ENCODE measurements around the gene LONP2. TPM values are rescaled to one million over a fixed set of nuclear protein-coding genes. Genes with fewer than 3 reads are reported as not detected.
A peak's percentile ranks its signal among the peaks of the same experiment; 100 is the strongest.
"Not testable (repeated sequence)": the region's sequence is repeated elsewhere in the genome, so short reads cannot be mapped to it uniquely, and the experiment has no call there.

LONP2 gene
- total RNA-seq, 1 experiment from 2014 or later, result 39.8 TPM

- H3K4me3 ChIP-seq, result no peak overlapping the region
- no peak for DNase-seq
- no peaks in the 10 kb centered on the region for H3K9me3 ChIP-seq (replicated peaks)
- no peaks in the 10 kb centered on the region for H3K4me1 ChIP-seq
- no peak overlapping the region for H3K27ac ChIP-seq
- peaks cover 7% of the 10 kb centered on the region for H3K36me3 ChIP-seq
- H3K27me3 ChIP-seq, result no peaks in the 10 kb centered on the region
These were observed 85.0 kb downstream of the LONP2 start for GRCh38 chr16:48329138-48329537.

GRCh38 chr16:48330189-48330840, 86.2 kb downstream of the LONP2 start:
- H3K27ac ChIP-seq, result no peak overlapping the region
- H3K36me3 ChIP-seq, result peaks cover 7% of the 10 kb centered on the region
- DNase-seq, result no peak
- no peak overlapping the region for H3K4me3 ChIP-seq
- no peaks in the 10 kb centered on the region for H3K4me1 ChIP-seq
- H3K27me3 ChIP-seq, result no peaks in the 10 kb centered on the region
- H3K9me3 ChIP-seq (replicated peaks), result no peaks in the 10 kb centered on the region

- Histone ChIP-seq H3K4me1 (peaks cover 3% of the 10 kb centered on the region; the same call in 1 of the 2 replicates), H3K4me3 (no peak overlapping the region), H3K36me3 (peaks cover 12% of the 10 kb centered on the region), H3K9me3 (replicated peaks) (no peaks in the 10 kb centered on the region), H3K27me3 (no peaks in the 10 kb centered on the region), H3K27ac (no peak overlapping the region)
- no peak for DNase-seq
These were observed 86.7 kb downstream of the LONP2 start for GRCh38 chr16:48330841-48331192.

- H3K27ac ChIP-seq, result no peak overlapping the region
- no peak overlapping the region for H3K4me3 ChIP-seq
- H3K27me3 ChIP-seq, result no peaks in the 10 kb centered on the region
- peaks cover 3% of the 10 kb centered on the region; the same call in 1 of the 2 replicates for H3K4me1 ChIP-seq
- peaks cover 14% of the 10 kb centered on the region for H3K36me3 ChIP-seq
- no peaks in the 10 kb centered on the region for H3K9me3 ChIP-seq (replicated peaks)
- no peak for DNase-seq
These were observed 88.9 kb downstream of the LONP2 start for GRCh38 chr16:48332978-48333377.

GRCh38 chr16:48334325-48334724, 90.2 kb downstream of the LONP2 start:
- Histone ChIP-seq H3K27ac (no peak overlapping the region), H3K27me3 (no peaks in the 10 kb centered on the region), H3K4me1 (peaks cover 3% of the 10 kb centered on the region; the same call in 1 of the 2 replicates), H3K9me3 (replicated peaks) (no peaks in the 10 kb centered on the region), H3K4me3 (no peak overlapping the region), H3K36me3 (peaks cover 17% of the 10 kb centered on the region)
- DNase-seq, result no peak

- Histone ChIP-seq H3K36me3 (peaks cover 14% of the 10 kb centered on the region), H3K27me3 (no peaks in the 10 kb centered on the region), H3K4me1 (peaks cover 3% of the 10 kb centered on the region; the same call in 1 of the 2 replicates), H3K27ac (no peak overlapping the region), H3K4me3 (no peak overlapping the region), H3K9me3 (replicated peaks) (no peaks in the 10 kb centered on the region)
- DNase-seq, result no peak
These were observed 91.9 kb downstream of the LONP2 start for GRCh38 chr16:48335961-48336360.

- Histone ChIP-seq H3K4me1 (peaks cover 3% of the 10 kb centered on the region; the same call in 1 of the 2 replicates), H3K27ac (no peak overlapping the region), H3K36me3 (peaks cover 13% of the 10 kb centered on the region), H3K4me3 (no peak overlapping the region), H3K9me3 (replicated peaks) (no peaks in the 10 kb centered on the region), H3K27me3 (no peaks in the 10 kb centered on the region)
- no peak for DNase-seq
These were observed 96.0 kb downstream of the LONP2 start for GRCh38 chr16:48340054-48340453.

- H3K36me3 ChIP-seq, result peaks cover 6% of the 10 kb centered on the region; the same call in 1 of the 2 replicates
- H3K9me3 ChIP-seq (replicated peaks), result no peaks in the 10 kb centered on the region
- H3K27ac ChIP-seq, result no peak overlapping the region
- DNase-seq, result no peak
- no peaks in the 10 kb centered on the region for H3K4me1 ChIP-seq
- H3K4me3 ChIP-seq, result no peak overlapping the region
- no peaks in the 10 kb centered on the region for H3K27me3 ChIP-seq
These were observed 98.5 kb downstream of the LONP2 start for GRCh38 chr16:48342591-48342990.

GRCh38 chr16:48347191-48347865, 103.2 kb downstream of the LONP2 start:
- H3K4me1 ChIP-seq, result no peaks in the 10 kb centered on the region
- H3K9me3 ChIP-seq (replicated peaks), result no peaks in the 10 kb centered on the region
- H3K27me3 ChIP-seq, result no peaks in the 10 kb centered on the region
- no peak overlapping the region for H3K27ac ChIP-seq
- no peak overlapping the region for H3K4me3 ChIP-seq
- DNase-seq, result no peak
- peaks cover 24% of the 10 kb centered on the region for H3K36me3 ChIP-seq

GRCh38 chr16:48347980-48348379, 103.9 kb downstream of the LONP2 start:
- DNase-seq, result no peak
- Histone ChIP-seq H3K27ac (no peak overlapping the region), H3K9me3 (replicated peaks) (no peaks in the 10 kb centered on the region), H3K4me1 (no peaks in the 10 kb centered on the region), H3K4me3 (no peak overlapping the region), H3K27me3 (no peaks in the 10 kb centered on the region), H3K36me3 (peaks cover 24% of the 10 kb centered on the region)

GRCh38 chr16:48350736-48351135, 106.6 kb downstream of the LONP2 start:
- no peak overlapping the region for H3K27ac ChIP-seq
- no peaks in the 10 kb centered on the region for H3K9me3 ChIP-seq (replicated peaks)
- H3K4me3 ChIP-seq, result no peak overlapping the region
- DNase-seq, result no peak
- H3K4me1 ChIP-seq, result no peaks in the 10 kb centered on the region
- peaks cover 34% of the 10 kb centered on the region for H3K36me3 ChIP-seq
- no peaks in the 10 kb centered on the region for H3K27me3 ChIP-seq

- Histone ChIP-seq H3K9me3 (replicated peaks) (no peaks in the 10 kb centered on the region), H3K27ac (no peak overlapping the region), H3K4me3 (no peak overlapping the region), H3K27me3 (no peaks in the 10 kb centered on the region), H3K36me3 (peaks cover 37% of the 10 kb centered on the region), H3K4me1 (no peaks in the 10 kb centered on the region)
- no peak for DNase-seq
These were observed 108.7 kb downstream of the LONP2 start for GRCh38 chr16:48352648-48353390.

GRCh38 chr16:48353565-48354163, 109.6 kb downstream of the LONP2 start:
- peak; percentile 66 to 84 for DNase-seq
- H3K36me3 ChIP-seq, result peaks cover 34% of the 10 kb centered on the region
- no peaks in the 10 kb centered on the region for H3K9me3 ChIP-seq (replicated peaks)
- H3K27ac ChIP-seq, result no peak overlapping the region
- no peak overlapping the region for H3K4me3 ChIP-seq
- no peaks in the 10 kb centered on the region for H3K4me1 ChIP-seq
- H3K27me3 ChIP-seq, result no peaks in the 10 kb centered on the region

- not testable (repeated sequence) for H3K4me3 ChIP-seq; H3K27ac ChIP-seq; H3K9me3 ChIP-seq (replicated peaks); DNase-seq; H3K27me3 ChIP-seq; H3K4me1 ChIP-seq
- peaks cover 34% of the 10 kb centered on the region for H3K36me3 ChIP-seq
These were observed 110.3 kb downstream of the LONP2 start for GRCh38 chr16:48354385-48354784.
